Activated CD4-positive, alpha-beta T cell treated with anti-CD3 and anti-CD28 coated beads, Interleukin-2, amount 50 U/mL, for 24 hours (primary cell): ENCODE results near the gene RIPOR2.

Source experiments
- DNase-seq, 2 donors: peaks; one replicate each; pipeline ENCODE4 v3.0.0-alpha.2; 2020; ENCODE audit warnings: low read depth in 1 of 2, low spot score in 1 of 2

RIPOR2 gene

GRCh38 chr6:24854077-24854666, 81.6 kb downstream of the RIPOR2 start:
- DNase-seq: no peak

- DNase-seq: no peak
Measured at GRCh38 chr6:24851086-24851485, 84.7 kb downstream of the RIPOR2 start.

GRCh38 chr6:24849713-24850112, 86.0 kb downstream of the RIPOR2 start:
- DNase-seq: no peak

- DNase-seq: no peak
Measured at GRCh38 chr6:24848461-24848860, 87.3 kb downstream of the RIPOR2 start.

- DNase-seq: no peak
Measured at GRCh38 chr6:24847402-24847801, 88.4 kb downstream of the RIPOR2 start.

GRCh38 chr6:24845578-24845977, 90.2 kb downstream of the RIPOR2 start:
- DNase-seq: no peak

- no peak for DNase-seq
Measured at GRCh38 chr6:24844903-24845302, 90.9 kb downstream of the RIPOR2 start.

- no peak for DNase-seq
Measured at GRCh38 chr6:24844061-24844460, 91.7 kb downstream of the RIPOR2 start.

- DNase-seq: no peak
Measured at GRCh38 chr6:24840187-24840586, 95.6 kb downstream of the RIPOR2 start.

- no peak for DNase-seq
Measured at GRCh38 chr6:24838994-24839393, 96.8 kb downstream of the RIPOR2 start.

- no peak for DNase-seq
Measured at GRCh38 chr6:24838081-24838480, 97.7 kb downstream of the RIPOR2 start.

GRCh38 chr6:24836109-24836508, 99.7 kb downstream of the RIPOR2 start:
- no peak for DNase-seq

GRCh38 chr6:24833711-24834386, 101.9 kb downstream of the RIPOR2 start:
- no peak for DNase-seq

GRCh38 chr6:24832794-24833193, 103.0 kb downstream of the RIPOR2 start:
- DNase-seq: no peak

GRCh38 chr6:24831771-24832716, 103.7 kb downstream of the RIPOR2 start:
- DNase-seq: no peak

- DNase-seq: no peak
Measured at GRCh38 chr6:24829657-24830056, 106.1 kb downstream of the RIPOR2 start.

GRCh38 chr6:24827970-24828369, 107.8 kb downstream of the RIPOR2 start:
- no peak for DNase-seq

- no peak for DNase-seq
Measured at GRCh38 chr6:24827162-24827561, 108.6 kb downstream of the RIPOR2 start.

GRCh38 chr6:24825130-24825630, 110.6 kb downstream of the RIPOR2 start:
- DNase-seq: no peak

- DNase-seq: no peak
Measured at GRCh38 chr6:24824142-24824938, 111.4 kb downstream of the RIPOR2 start.

- no peak for DNase-seq
Measured at GRCh38 chr6:24823185-24823584, 112.6 kb downstream of the RIPOR2 start.
